Keratinocyte (primary cell): ENCODE data around the gene GLIS2.

Experiments
- EZH2 ChIP-seq: IDR thresholded peaks from one replicate; pipeline ENCODE4 v1.6.1; 2012; ENCODE audit warnings: inconsistent platforms, mild to moderate bottlenecking, low read length, moderate library complexity
- TF ChIP-seq, protein P1 (sequence below), 3 experiments: IDR thresholded peaks in 1 of 3; conservative IDR thresholded peaks in 1 of 3; optimal IDR thresholded peaks in 1 of 3; 2 replicates in 2 of 3; 3 replicates in 1 of 3; pipeline versions ENCODE3 to v1.5.1; 2011; ENCODE audit warnings: low read length in 3 of 3, mild to moderate bottlenecking in 3 of 3, moderate library complexity in 2 of 3, control low read depth in 1 of 3, inconsistent platforms in 1 of 3; ENCODE audit not compliant: insufficient read depth in 2 of 3; ENCODE audit errors: extremely low read depth in 1 of 3

DNA sequence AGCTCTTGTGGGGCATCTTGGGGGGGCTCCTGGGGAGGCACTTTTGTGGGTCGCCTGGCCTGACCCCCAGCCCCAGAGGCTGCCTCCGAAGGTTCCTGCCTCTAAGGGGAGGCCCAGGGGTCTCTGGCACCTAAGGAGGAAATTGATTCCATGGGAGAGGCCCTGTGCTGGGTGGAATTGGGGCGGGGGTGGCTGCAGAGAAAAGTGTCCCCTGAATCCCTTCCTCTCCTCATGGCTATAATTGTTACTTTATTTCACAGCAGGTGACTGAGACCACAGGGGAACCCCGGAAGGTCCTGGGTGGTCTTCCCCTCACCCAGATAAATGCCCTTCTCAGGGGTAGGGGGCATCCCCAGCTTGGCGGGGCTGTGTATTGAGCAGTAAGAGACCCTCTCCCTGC is 3.1 kb downstream of the GLIS2 start:
- TF ChIP-seq, protein P1, sequence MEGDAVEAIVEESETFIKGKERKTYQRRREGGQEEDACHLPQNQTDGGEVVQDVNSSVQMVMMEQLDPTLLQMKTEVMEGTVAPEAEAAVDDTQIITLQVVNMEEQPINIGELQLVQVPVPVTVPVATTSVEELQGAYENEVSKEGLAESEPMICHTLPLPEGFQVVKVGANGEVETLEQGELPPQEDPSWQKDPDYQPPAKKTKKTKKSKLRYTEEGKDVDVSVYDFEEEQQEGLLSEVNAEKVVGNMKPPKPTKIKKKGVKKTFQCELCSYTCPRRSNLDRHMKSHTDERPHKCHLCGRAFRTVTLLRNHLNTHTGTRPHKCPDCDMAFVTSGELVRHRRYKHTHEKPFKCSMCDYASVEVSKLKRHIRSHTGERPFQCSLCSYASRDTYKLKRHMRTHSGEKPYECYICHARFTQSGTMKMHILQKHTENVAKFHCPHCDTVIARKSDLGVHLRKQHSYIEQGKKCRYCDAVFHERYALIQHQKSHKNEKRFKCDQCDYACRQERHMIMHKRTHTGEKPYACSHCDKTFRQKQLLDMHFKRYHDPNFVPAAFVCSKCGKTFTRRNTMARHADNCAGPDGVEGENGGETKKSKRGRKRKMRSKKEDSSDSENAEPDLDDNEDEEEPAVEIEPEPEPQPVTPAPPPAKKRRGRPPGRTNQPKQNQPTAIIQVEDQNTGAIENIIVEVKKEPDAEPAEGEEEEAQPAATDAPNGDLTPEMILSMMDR (optimal IDR thresholded peaks at IDR 0.05 in 1 of 3, IDR thresholded peaks at IDR 0.05 in 1 of 3, conservative IDR thresholded peaks at IDR 0.05 in 1 of 3; ENCODE audit: extremely low read depth in 1 of 3, insufficient read depth in 2 of 3, low read length in 3 of 3) = no peak
- no peak for TF ChIP-seq EZH2
